Choroid plexus epithelial cell (primary cell): Measurements from ENCODE around the gene PRRX2.
A peak's percentile ranks its signal among the peaks of the same experiment; 100 is the strongest.

ENCODE experiments used
- DNase-seq: peaks from one replicate; pipeline ENCODE4 v3.0.0-alpha.2; 2010; ENCODE audit warnings: low read depth
- H3K4me3 ChIP-seq: 2 replicates; pipeline ENCODE4 v1.5.1; 2011; ENCODE audit warnings: low read depth, mild to moderate bottlenecking, control low read depth, low read length, moderate library complexity
- TF ChIP-seq, protein P1 (sequence below): conservative IDR thresholded peaks from 2 replicates; pipeline ENCODE4 v1.5.1; 2011; ENCODE audit warnings: low read depth, mild to moderate bottlenecking, control low read depth, inconsistent platforms, low read length, moderate library complexity

Gene PRRX2

DNA sequence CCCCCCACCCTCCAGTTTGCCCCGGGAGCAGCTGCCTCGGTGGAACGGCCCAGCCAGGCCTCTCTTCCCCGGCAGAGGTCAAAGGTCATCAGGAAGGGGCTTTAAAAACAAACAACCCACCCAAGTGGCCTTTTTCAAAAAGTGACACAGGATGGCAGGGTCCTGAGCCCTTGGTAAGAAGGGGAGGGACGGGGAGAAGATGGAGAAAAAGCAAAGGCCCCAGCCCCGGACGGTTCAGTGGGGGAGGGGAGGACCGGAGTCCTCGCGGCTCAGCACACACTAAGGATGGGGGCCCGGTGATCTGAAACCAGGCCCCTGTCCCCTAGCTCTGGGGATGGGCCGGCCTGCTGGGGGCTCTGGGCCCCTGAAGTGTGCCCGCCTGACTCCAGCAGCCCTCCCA, 1.1 kb downstream of the PRRX2 start:
- TF ChIP-seq, protein P1, sequence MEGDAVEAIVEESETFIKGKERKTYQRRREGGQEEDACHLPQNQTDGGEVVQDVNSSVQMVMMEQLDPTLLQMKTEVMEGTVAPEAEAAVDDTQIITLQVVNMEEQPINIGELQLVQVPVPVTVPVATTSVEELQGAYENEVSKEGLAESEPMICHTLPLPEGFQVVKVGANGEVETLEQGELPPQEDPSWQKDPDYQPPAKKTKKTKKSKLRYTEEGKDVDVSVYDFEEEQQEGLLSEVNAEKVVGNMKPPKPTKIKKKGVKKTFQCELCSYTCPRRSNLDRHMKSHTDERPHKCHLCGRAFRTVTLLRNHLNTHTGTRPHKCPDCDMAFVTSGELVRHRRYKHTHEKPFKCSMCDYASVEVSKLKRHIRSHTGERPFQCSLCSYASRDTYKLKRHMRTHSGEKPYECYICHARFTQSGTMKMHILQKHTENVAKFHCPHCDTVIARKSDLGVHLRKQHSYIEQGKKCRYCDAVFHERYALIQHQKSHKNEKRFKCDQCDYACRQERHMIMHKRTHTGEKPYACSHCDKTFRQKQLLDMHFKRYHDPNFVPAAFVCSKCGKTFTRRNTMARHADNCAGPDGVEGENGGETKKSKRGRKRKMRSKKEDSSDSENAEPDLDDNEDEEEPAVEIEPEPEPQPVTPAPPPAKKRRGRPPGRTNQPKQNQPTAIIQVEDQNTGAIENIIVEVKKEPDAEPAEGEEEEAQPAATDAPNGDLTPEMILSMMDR = no peak
- no peak overlapping the region for H3K4me3 ChIP-seq
- DNase-seq = no peak

GRCh38 chr9:129667378-129667777, 1.9 kb downstream of the PRRX2 start:
- TF ChIP-seq, protein P1 = no peak
- no peak for DNase-seq
- no peak overlapping the region for H3K4me3 ChIP-seq

- no peak overlapping the region for H3K4me3 ChIP-seq
- TF ChIP-seq, protein P1 = no peak
- DNase-seq = no peak
Measured at GRCh38 chr9:129667850-129668249, 2.4 kb downstream of the PRRX2 start.

DNA sequence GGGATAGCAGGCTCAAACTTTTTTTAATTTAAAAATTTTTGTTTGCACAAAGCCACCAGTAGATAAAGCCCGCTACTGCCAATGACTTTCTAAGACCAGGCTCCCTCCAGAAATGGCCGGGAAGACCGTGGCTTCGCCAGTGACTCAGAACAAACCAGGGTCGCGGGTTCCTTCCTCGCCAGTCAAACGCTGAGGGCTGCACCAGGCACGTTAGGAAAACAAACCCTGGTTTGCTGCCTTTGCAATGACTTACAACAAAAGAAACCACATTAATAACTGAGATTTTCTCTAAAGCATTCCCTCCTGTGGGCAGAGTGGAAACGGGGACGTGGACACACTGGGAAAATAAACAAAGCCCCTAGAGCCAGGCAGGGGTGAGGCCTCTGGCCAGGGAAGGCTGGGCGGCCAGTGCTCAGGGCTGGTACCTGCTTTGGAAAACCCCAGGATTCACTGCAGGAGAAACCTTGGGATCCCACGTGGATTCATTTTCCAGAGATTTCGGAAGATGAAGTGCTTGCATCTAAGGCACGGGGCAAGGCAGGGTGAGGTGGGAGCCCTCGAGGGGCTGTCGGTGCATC, 3.8 kb downstream of the PRRX2 start:
- TF ChIP-seq, protein P1 = no peak
- DNase-seq = peak; percentile 67
- H3K4me3 ChIP-seq = no peak overlapping the region

GRCh38 chr9:129669946-129670345, 4.5 kb downstream of the PRRX2 start:
- no peak overlapping the region for H3K4me3 ChIP-seq
- TF ChIP-seq, protein P1 = no peak
- DNase-seq = no peak

DNA sequence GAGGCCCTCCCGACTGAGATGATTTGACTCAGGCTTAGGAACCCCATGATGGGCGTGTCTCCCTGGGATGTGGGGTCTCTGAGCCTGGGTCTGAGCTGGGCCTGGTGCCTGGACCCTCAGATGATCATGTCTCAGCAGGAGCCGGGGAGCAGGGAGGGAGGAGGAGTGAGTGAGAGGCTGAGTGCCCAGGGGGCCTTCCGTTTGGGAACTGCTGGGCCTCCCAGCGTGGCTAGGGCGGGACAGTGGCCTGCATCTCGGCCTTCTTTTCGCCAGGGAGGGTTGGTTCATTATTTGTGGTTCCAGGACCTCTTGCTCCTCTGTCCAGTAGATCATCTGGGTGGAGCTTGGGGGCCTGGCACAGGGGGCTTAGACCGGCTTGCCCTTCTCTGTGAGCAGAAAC, 5.6 kb downstream of the PRRX2 start:
- TF ChIP-seq, protein P1 = no peak
- DNase-seq = no peak
- no peak overlapping the region for H3K4me3 ChIP-seq

DNA sequence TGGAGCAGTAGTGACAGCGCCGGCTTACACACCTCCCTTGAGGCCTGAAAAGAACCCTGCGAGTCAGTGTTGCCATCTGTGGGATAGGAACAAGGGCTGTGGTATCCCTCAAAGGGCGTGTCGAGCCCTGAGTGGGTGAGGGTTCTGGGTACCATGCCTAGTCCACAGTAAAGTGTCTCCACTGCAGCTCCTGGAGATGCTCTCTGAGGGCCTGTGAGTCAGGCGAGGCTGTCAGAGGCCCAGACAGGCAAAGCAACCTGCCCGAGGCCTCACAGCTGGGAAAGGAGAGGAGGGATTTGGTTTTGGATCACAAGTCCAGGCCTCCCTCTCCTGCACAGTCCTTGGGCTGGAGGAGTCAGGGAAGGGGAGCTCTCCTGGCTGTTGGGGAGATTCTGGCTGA, 6.1 kb downstream of the PRRX2 start:
- no peak for DNase-seq
- TF ChIP-seq, protein P1 = no peak

More for the DNA sequence above, 6.1 kb downstream of the PRRX2 start:
- no peak overlapping the region for H3K4me3 ChIP-seq
